GM23248 (cell line): ENCODE data around the gene GSTT2B.

Experiments
- EZH2 ChIP-seq: fragments of 200-600 bp; sonication (generic); IDR thresholded peaks from 2 replicates; pipeline ENCODE4 v1.6.1; 2018; ENCODE audit warnings: antibody characterized with exemption, mild to moderate bottlenecking; ENCODE audit not compliant: insufficient read depth, poor library complexity, severe bottlenecking
- EZH2phosphoT487 ChIP-seq: fragments of 200-600 bp; sonication (generic); IDR thresholded peaks from 2 replicates; pipeline ENCODE4 v1.6.1; 2018; ENCODE audit warnings: antibody characterized with exemption, moderate library complexity, mild to moderate bottlenecking, low read depth; ENCODE audit not compliant: insufficient read depth

DNA sequence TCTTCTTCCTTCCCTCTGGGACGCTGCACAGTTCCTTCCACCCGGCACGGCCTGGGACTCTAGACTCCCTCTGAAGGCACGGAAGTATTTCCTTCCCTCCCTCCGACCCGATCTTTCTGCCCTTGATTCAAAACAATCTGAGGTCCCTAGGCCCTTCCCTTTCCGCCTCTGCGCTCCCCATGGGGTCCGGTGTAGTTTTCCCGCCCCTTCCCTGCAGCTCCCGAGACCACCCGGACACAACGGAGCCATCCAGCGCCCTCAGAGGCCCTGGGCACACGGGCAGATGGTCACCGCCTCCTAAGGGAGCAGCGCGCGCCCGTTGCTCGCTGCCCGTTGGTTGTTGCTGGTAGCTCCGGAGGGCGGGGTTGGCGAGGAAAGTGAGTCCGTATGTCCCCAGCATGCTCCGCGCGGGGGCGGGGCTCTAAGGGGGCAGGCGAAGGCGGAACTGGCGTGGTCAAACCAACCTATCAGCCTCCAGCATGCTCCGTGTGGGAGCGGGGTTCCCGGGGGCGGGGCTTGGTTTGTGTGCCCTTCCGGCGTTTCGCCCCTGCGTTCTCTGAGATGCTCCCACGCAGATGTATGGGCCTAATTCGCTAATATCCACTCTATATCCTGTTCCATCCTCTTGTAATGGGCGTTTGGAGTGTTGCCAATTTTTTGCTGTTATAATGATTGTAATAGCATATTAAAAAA, 47.2 kb downstream of the GSTT2B start:
- no peak for TF ChIP-seq EZH2phosphoT487
- TF ChIP-seq EZH2, result no peak
